GM18861 (cell line): ENCODE data around the gene PNMT.
A peak's percentile ranks its signal among the peaks of the same experiment; 100 is the strongest.
"Not testable (repeated sequence)": the region's sequence is repeated elsewhere in the genome, so short reads cannot be mapped to it uniquely, and the experiment has no call there.

Experiments
- ATAC-seq: cut with Tn5 transposase; IDR thresholded peaks from one replicate; pipeline ENCODE4 v1.9.1; 2021; ENCODE audit not compliant: unreplicated experiment

Gene PNMT

DNA sequence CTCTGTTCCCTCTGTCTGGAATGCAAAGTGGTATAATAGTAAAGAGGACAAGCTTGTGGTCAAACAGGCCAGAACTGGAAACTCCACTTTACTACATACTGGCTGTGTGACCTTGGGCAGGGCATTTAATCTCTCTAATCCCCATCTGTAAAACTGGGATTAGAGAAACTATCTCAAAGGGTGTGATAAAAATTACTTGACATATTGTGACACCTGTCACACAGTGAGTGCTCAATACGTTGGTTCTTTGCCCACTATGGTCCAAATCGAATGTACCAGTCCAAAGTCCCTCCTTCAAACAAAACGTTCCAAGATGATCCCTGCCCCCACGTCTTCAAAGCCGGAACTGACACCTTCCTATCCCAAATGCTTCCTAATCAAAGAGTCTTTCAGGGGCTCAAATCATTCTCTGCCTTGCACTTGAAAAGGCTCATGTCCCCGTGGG is 18.9 kb downstream of the PNMT start:
- no peak for ATAC-seq

DNA sequence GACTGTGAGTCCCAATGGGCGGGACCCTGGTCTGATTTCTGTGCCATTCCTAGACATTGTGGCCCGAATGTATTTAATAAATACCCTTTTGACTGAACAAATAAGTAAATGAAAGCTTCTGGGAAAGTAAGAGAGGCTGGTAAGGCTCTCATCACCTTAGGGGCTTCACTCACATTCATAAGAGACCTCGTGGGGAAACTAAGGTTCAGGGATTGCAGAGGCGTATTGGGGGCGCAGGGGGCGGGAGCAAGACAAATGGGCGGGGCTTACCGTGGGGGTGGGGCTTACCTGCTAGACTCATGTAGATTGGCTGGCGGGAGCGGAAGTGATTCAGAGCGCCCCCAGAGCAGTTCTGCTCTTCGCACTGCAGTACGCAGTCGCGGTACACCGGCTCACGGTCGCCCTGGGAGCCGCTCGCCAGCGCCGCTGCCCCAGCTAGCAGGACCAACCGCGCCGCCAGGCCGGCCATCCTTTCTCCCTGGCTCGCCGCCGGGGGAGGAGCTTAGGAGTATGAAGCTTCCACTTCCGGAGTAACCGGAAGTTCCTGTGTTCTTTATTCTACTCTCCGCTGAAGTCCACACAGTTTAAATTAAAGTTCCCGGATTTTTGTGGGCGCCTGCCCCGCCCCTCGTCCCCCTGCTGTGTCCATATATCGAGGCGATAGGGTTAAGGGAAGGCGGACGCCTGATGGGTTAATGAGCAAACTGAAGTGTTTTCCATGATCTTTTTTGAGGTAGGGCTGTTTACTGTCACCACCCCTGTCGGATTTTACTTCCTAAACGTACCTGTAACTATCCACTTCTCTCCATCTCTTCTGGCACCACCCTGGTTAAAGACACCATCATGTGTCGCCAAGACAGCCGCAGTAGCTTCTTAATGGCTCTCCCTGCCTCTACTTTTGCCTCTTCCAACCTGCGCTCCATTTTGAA is 19.6 kb downstream of the PNMT start, which contains the start of gene PGAP3:
PGAP3 (minus strand) TSS at position 512 of the 929 bp plus-strand sequence; CDS start at position 469, 43 bp downstream.
- peak; percentile 85 for ATAC-seq

DNA sequence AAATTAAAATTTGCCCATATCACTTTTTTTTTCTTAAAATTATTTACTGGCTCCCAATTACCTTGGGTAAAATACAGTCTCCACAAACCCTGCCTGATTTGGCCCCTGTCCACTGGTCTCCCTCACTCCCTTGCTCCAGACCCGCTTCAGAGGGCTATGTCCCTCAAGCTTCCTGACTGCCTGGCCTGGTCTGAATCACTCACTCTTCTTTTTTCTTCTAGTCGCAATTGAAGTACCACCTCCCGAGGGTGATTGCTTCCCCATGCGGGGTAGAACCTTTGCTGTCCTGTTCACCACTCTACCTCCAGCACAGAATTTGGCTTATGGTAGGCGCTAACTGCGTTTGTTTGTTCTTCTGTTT is 20.2 kb downstream of the PNMT start:
- ATAC-seq, result no peak

DNA sequence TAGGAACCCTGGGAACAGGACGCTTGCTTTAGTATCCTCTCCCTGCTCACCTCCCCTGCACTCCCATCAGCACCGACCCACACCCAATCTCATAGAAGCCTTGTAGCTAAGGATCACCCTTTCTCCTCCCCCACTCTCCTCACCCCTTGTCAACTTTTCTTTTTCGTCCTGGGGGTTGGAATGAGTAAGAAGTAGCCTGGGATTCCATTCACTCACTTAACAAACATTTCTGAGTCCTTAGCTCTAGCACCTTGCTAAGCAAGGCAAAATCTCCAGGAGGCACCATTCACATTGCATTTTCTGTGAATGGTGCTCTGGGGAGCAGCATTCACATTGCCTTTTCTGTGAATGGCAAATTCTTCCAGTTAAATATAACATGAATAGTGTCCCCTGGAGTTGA is 20.7 kb downstream of the PNMT start:
- no peak for ATAC-seq

DNA sequence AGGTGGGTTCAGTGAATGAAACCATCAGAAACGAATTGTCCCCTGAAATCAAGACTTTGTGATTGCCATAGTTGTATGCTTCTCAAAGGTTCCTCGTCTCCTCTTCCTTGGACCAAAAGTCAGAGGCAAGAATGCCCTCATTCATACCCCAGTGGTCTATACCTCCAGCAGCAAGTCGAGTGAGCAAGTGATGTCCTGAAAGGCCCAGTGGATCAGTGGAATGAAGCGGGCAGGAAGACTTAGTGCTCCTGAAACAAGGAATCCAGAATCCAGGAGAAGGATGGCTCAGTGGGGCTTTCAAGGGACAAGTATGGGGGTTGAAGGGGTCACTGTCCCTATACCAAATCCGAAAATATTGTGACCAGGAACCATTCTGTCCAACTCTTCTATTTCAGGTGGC is 26.3 kb downstream of the PNMT start:
- no peak for ATAC-seq

DNA sequence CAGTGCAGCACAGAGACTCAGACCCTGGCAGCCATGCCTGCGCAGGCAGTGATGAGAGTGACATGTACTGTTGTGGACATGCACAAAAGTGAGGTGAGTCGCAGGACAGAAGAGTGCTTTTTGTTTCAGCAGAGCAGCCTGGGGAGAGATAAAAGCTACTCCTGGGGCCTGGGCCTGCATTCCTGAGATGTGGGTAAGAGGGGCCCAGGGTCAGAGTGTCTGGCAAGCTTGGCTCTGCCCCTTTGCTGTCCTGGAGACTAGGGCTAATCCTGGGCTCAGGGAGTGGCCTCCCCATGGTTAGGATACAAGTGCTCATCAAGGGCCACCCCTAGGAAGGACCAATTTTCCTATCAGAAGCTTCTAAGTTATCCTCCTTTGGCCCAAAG is 26.8 kb downstream of the PNMT start:
- no peak for ATAC-seq

DNA sequence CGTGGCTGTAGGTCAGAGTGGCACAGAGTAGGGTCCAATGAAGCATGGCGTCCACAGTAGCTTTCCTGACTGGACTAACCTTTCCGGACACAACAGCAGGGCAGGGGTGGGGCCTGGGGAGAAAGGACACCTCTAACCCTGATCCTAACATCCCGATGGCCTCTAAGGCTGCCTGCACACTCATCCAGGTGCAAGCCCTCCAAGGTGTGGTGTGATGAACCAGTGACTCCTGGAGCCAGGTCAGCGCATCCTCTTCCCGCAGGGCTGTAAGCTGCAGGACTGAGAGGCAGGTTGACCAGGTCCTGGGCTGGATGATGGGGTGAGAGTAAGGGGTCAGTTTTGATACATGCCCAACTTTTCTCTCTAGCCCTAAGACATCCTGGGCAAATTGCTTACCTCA is 28.5 kb downstream of the PNMT start:
- no peak for ATAC-seq

DNA sequence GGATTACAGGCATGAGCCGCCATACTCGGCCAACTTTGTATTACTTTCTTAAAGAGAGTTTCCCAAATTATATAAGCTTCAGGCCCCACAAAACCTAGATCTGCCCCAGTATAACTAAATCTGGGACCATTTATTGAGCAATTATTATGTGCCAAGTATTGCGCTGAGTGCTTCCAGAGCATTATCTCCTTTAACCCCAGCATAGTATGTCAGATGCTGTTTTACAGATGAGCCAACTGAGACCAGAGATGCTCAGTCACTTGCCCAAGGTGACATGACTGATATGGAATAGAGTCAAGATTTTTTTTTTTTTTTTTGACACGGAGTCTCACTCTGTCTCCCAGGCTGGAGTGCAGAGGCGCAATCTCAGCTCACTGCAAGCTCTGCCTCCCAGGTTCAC is 29.7 kb downstream of the PNMT start:
- ATAC-seq, result no peak

DNA sequence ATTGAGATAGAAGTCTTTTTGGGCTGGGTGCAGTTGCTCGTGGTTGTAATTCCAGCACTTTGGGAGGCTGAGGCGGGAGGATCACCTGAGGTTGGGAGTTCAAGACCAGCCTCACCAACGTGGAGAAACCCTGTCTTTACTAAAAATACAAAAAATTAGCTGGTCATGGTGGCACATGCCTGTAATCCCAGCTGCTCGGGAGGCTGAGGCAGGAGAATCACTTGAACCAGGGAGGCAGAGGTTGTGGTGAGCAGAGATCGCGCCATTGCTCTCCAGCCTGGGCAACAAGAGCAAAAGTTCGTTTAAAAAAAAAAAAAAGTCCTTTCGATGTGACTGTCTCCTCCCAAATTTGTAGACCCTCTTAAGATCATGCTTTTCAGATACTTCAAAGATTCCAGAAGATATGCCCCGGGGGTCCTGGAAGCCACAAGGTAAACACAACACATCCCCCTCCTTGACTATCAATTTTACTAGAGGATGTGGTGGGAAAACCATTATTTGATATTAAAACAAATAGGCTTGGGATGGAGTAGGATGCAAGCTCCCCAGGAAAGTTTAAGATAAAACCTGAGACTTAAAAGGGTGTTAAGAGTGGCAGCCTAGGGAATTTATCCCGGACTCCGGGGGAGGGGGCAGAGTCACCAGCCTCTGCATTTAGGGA is 31.0 kb downstream of the PNMT start:
- ATAC-seq, result not testable (repeated sequence)

DNA sequence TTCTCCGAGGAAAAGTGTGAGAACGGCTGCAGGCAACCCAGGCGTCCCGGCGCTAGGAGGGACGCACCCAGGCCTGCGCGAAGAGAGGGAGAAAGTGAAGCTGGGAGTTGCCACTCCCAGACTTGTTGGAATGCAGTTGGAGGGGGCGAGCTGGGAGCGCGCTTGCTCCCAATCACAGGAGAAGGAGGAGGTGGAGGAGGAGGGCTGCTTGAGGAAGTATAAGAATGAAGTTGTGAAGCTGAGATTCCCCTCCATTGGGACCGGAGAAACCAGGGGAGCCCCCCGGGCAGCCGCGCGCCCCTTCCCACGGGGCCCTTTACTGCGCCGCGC is 31.5 kb downstream of the PNMT start, which contains the start of gene ERBB2:
ERBB2 (plus strand) TSS at position 247 of the 330 bp plus-strand sequence. CDS start 175 bp downstream, outside the sequence.
- no peak for ATAC-seq

DNA sequence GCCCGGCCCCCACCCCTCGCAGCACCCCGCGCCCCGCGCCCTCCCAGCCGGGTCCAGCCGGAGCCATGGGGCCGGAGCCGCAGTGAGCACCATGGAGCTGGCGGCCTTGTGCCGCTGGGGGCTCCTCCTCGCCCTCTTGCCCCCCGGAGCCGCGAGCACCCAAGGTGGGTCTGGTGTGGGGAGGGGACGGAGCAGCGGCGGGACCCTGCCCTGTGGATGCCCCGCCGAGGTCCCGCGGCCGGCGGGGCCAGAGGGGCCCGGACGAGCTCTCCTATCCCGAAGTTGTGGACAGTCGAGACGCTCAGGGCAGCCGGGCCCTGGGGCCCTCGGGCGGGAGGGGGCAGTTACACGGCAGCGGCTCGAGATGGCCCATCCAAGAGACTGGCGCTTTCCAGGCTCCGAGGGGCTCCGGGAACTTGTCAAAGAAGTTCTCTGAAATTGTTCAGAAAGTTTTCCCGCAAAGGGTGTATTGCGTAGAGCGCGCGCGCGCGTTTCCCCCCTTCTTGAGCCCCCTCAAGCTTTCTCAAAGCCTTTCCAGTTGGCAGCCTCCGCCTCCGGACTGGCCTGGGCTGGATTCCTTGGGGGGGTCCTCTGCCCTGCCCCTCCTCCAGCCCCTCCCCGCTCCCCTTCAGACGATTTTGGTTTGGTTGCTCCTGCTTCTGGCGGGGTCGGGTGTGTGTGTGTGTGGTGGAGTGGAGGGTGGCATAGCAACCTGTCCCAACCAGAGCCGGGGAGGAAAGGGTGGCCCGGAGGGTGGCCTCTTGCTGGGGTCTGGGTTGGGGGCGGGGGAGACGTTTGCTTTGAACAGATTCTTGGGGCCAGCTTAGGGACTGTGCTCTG is 32.1 kb downstream of the PNMT start:
- no peak for ATAC-seq

DNA sequence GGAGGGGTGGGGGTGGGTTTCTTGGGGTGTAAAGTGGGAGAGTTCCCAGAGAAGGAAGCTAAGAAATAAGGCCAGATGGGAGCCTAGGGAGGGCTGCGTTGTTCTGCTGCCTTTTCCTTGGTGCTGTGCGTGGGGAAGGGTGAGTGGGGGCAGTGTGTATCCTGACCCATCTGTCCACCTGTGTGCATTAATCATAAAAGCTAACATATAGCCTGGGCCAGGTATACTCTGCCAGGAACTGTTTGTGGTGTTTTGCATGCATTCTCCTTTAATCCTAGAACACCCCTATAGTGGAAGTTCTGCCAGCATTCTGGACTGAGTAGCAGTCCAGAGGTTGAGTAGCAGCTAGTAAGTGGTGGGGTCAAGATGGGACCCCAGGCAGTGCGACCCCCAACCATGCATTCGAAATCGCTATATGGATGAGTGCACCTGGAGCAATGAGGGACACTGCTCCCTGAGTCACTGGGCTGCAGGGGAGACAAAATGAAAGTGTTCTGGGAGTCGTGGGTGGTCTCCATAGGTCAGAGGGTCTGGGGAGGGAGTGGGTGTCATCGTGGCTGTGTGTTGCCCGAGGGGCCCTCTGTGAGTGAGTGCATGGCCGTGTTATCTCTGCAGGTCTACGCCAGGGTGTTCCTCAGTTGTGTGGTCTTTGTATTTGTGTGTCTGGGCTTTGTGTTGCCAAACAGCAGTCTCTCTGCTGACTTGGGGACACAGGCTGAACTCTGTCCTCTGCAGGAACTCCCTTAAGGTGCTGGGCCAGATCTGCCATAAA is 32.9 kb downstream of the PNMT start:
- ATAC-seq, result no peak

DNA sequence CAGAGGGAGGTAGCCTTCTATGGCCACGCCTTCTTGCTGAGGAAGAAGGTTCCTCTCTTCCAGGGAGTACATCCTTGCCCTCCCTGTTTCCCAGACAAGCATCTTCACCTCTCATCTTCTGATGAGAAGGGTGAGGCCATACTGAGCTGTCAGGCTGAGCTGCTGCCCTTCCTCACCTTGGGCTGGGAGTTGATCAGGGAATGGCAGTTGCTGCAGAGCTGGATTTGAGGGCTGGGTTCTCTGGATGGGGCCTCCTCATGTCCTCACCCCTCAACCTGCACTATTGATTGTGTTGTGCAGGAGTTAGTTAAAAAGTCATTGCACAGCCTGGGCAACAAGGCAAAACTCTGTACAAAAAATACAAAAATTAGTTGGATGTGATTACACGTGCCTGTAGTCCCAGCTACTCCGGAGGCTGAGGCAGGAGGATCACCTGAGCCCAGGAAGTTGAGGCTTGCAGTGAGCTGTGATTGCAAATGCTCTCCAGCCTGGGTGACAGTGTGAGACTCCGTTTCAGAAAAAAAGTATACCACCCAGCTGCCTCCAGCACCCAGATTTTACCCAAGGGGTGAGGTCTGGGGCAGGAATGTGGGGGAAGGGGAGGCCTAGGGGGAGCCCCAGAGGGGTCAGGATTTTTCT is 33.6 kb downstream of the PNMT start:
- no peak for ATAC-seq

DNA sequence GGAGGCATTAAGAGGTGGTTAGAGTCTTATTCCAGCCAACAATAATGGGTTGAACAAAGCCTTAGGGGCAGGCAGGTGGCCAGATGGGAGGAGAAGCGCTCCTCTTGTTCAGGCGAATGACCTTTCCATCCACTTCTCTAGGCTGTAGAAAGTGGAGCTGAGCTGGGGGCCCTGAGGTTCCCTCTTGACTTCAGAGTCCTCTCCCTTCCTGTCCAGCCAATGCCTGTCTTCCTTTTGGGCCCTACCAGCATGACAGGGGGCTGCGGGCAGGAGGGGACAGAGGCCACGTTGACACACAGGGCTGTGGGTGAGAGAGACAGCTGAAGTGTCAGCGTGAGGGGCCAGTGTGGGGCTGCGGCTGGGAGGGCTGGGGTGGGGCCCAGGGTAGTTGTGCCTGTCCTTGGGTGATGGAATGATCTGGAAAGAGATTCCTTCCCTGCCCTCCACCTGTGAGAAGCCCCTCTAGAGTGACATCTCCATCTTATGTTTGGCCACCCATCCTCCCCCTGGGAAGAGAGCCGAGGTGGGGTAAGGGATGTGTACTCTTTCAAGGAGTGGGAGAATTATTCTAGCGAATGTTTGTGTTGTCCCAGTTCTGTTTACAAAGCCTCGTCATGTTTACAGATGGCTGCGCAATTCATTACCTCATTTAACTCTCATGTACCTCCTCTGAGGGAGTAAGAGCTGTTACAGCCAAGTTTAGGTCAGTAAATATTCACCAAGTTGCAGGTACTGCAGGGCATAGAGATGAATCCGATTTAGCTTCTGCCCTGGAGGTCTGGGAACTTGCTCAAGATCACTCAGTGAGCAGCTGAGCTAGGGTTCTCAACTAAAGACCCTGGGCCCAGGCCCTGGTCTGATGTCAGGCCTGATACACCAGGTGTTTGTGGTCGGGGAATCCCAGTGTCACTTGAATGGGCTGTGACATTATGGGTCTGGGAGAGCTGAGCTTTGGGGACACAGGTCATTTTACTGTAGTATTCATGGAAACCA is 34.9 kb downstream of the PNMT start:
- no peak for ATAC-seq

DNA sequence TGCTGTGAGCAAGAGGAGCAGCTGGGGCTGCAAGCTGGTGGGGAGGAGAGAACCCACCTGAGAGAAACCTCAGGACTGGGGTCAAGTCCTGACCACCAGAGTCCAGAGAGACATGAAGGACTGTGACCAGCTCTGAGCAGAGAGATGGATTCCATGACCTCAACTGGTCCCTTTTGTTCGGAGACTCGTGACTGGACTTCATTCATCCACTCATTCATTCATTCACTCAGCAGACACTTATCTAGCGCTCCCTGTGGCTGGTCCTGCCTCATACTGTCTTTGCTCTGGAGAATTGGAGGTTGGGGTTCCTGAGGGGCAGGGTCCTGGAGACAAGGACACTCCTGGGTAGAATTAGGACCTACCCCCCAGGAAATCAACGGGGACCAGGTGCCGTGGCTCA is 35.7 kb downstream of the PNMT start:
- ATAC-seq, result no peak

DNA sequence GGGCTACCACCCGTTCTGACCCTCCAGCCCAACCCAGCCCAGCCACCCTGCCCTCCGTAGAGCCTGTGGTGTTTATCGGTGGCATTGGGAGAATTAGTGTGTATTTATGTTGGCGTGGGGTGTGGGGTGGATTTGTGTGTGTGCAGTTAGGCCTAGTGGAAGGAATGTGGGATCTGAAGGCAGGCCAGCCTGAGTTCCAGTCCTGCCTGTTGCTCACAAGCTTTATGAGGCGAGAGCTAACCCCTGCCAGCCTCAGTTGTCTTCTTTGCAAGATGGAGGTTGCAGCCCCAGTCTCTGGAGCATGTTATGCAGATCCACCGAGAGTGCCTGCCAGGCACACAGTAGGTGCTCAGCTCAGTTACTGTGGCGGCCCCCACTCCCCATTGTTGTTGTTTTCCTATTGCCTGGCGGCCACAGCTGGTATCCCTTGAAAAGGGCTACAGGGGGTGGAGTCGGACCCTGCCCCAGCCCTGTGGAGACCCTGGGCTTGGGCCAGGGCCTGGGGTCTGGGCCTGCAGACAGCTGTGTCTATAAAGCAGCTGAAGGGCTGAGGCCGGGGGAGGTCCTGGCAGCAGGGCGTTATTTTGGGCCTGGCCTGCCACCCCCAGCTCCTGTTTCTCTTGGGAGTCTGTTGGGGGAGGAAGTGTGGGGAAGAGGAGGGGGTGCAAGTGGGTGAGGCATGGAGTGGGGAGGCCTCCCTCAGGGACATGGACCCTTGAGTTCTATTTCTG is 36.7 kb downstream of the PNMT start:
- no peak for ATAC-seq

DNA sequence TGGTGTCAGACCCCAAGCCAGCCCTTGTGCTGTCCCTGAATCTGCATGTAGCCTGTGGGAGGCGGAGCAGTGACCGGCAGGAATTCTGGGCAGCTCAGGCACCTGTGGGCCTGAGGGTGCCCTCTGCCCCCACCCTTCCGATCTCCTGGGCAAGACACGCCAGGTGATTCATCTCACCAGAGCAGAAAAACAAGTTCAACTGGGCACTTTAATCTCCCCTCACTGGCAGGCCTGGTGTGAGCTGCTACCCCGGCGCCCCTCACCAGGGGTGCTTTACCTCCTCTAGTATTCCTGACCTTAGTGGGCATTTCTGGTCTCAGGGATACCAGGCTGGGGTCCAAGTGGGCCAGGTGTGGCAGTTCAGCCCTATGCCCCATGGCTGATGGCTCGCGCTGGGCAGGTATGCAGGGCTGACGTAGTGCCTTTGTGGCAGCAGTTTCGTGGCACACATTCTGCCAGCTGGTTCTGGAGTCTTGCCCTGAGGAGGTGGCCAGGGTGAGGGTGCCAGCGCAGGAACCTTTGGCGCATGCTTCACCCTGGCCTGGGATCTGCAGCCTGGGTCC is 37.6 kb downstream of the PNMT start:
- no peak for ATAC-seq

DNA sequence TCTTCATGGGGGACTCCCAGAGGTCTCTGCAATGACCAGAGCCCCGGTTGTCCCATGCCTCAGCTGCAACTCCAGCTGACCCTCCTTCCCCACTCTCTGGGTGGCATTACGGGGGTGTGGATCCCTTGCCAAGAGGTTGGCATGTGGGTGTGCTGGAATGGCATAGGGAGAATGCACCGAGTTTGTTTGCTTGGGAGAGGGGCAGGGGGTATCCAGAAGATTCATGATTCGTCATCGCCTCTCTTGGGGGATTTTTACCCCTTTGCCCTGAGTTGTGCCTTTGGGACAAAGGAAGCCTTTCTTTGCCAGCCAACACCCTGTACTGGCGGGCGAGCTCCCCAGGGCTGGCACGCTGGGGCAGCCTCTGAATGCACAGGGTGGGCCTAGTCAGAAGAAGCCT is 38.1 kb downstream of the PNMT start:
- ATAC-seq, result no peak
